ENCODE results near the gene PRMT7. TPM values are rescaled to one million over a fixed set of nuclear protein-coding genes. Genes with fewer than 3 reads are reported as not detected.

PRMT7 gene
- total RNA-seq, 1 experiment from 2014 or later = 156 TPM

- DNase-seq = no peak
- Histone ChIP-seq H3K27me3 (replicated peaks; ENCODE audit: control insufficient read depth, insufficient read depth, low read length) (no peaks in the 10 kb centered on the region), H3K4me1 (no peaks in the 10 kb centered on the region), H3K36me3 (ENCODE audit: control insufficient read depth, insufficient read depth, low read length) (no peaks in the 10 kb centered on the region), H3K4me3 (ENCODE audit: low read depth, low read length) (no peak overlapping the region), H3K9me3 (no peaks in the 10 kb centered on the region)
- POLR2A ChIA-PET = no interaction called here
- Mint-ChIP-seq H3K4me1 (ENCODE audit: low read depth, unreplicated experiment) (peaks cover 7% of the 10 kb centered on the region), H3K27me3 (ENCODE audit: insufficient read depth, unreplicated experiment) (no peaks in the 10 kb centered on the region), H3K9me3 (ENCODE audit: unreplicated experiment) (no peaks in the 10 kb centered on the region), H3K36me3 (ENCODE audit: insufficient read depth, unreplicated experiment) (peaks cover 86% of the 10 kb centered on the region), H3K27ac (ENCODE audit: unreplicated experiment) (no peak overlapping the region), H3K4me3 (ENCODE audit: unreplicated experiment) (no peak overlapping the region)
- CTCF ChIA-PET = no interaction called here
- no peak for TF ChIP-seq CTCF (IDR thresholded peaks at IDR 0.05; ENCODE audit: insufficient read depth in 1 of 2, low read depth in 1 of 2, low read length in 1 of 2, severe bottlenecking in 1 of 2, unreplicated experiment in 1 of 2)
- BruUV-seq (replicated peaks) = no TSS peak
- intact Hi-C loops (cut with micrococcal nuclease; ENCODE audit: unreplicated experiment) = no loop called here
Measured at GRCh38 chr16:68361485-68361884, 50.7 kb downstream of the PRMT7 start.

DNA sequence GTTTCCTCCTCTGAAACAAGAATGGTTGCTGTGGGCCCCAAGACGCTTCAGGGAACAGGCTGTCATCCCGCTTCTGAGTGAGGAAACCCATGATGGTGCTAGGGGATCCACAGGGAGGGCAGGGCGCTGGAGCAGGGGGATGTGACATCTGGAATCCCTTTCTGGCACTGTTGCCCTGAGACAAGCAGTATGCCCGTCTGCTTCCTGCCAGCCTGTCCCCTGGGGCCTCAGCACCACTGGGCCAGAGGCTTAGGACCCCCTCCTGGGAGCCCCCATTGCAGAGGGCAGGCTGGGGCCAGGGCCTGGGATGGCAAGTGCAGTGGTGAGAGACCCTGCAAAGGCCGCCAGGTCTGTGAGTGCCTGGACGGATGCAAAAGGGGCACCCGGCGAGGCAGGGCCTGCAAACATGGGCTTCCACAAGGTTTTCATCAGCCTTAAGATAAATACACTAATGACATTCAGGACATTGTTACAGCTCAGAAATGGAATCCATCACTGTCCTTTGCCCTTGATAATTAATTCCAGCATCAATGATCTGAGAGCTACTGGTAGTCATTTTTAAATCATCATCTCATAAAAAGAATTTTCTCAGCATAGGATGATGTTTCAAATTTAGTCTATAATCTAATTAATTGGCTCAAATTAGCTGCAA lies 51.6 kb downstream of the PRMT7 start:
- H3K27me3 Mint-ChIP-seq (ENCODE audit: insufficient read depth, unreplicated experiment) = no peaks in the 10 kb centered on the region
- no peak overlapping the region for H3K4me3 Mint-ChIP-seq (ENCODE audit: unreplicated experiment)
- DNase-seq = no peak
- Histone ChIP-seq H3K4me1 (no peaks in the 10 kb centered on the region), H3K27me3 (replicated peaks; ENCODE audit: control insufficient read depth, insufficient read depth, low read length) (no peaks in the 10 kb centered on the region), H3K9me3 (no peaks in the 10 kb centered on the region), H3K4me3 (ENCODE audit: low read depth, low read length) (no peak overlapping the region), H3K36me3 (ENCODE audit: control insufficient read depth, insufficient read depth, low read length) (no peaks in the 10 kb centered on the region)
- peaks cover 86% of the 10 kb centered on the region for H3K36me3 Mint-ChIP-seq (ENCODE audit: insufficient read depth, unreplicated experiment)
- no peaks in the 10 kb centered on the region for H3K9me3 Mint-ChIP-seq (ENCODE audit: unreplicated experiment)
- H3K27ac Mint-ChIP-seq (ENCODE audit: unreplicated experiment) = no peak overlapping the region
- ChIA-PET CTCF (interaction anchor here (1.5 kb wide), 1 partner anchor 12 kb away, joined by 5 read pairs; no protein-coding TSS in a partner anchor), POLR2A (no interaction called here)
- BruUV-seq (replicated peaks) = no TSS peak
- H3K4me1 Mint-ChIP-seq (ENCODE audit: low read depth, unreplicated experiment) = peaks cover 7% of the 10 kb centered on the region
- intact Hi-C loops (cut with micrococcal nuclease; ENCODE audit: unreplicated experiment) = no loop called here
- TF ChIP-seq CTCF (IDR thresholded peaks at IDR 0.05; ENCODE audit: insufficient read depth in 1 of 2, low read depth in 1 of 2, low read length in 1 of 2, severe bottlenecking in 1 of 2, unreplicated experiment in 1 of 2) = no peak

GRCh38 chr16:68362947-68363657 lies 52.3 kb downstream of the PRMT7 start:
- Histone ChIP-seq H3K4me1 (no peaks in the 10 kb centered on the region), H3K27me3 (replicated peaks; ENCODE audit: control insufficient read depth, insufficient read depth, low read length) (no peaks in the 10 kb centered on the region), H3K36me3 (ENCODE audit: control insufficient read depth, insufficient read depth, low read length) (no peaks in the 10 kb centered on the region), H3K4me3 (ENCODE audit: low read depth, low read length) (no peak overlapping the region), H3K9me3 (no peaks in the 10 kb centered on the region)
- H3K27ac Mint-ChIP-seq (ENCODE audit: unreplicated experiment) = no peak overlapping the region
- intact Hi-C loops (cut with micrococcal nuclease; ENCODE audit: unreplicated experiment) = no loop called here
- no peaks in the 10 kb centered on the region for H3K27me3 Mint-ChIP-seq (ENCODE audit: insufficient read depth, unreplicated experiment)
- TSS peak; percentile 1 for BruUV-seq (replicated peaks)
- H3K4me1 Mint-ChIP-seq (ENCODE audit: low read depth, unreplicated experiment) = peaks cover 9% of the 10 kb centered on the region
- no peak for DNase-seq
- H3K4me3 Mint-ChIP-seq (ENCODE audit: unreplicated experiment) = no peak overlapping the region
- peaks cover 89% of the 10 kb centered on the region for H3K36me3 Mint-ChIP-seq (ENCODE audit: insufficient read depth, unreplicated experiment)
- no peaks in the 10 kb centered on the region for H3K9me3 Mint-ChIP-seq (ENCODE audit: unreplicated experiment)
- ChIA-PET CTCF (interaction anchor here (1.5 to 1.8 kb wide), 2 partner anchors 11 to 101 kb away, joined by 3 to 5 read pairs; no protein-coding TSS in a partner anchor), POLR2A (no interaction called here)
- no peak for TF ChIP-seq CTCF (IDR thresholded peaks at IDR 0.05; ENCODE audit: insufficient read depth in 1 of 2, low read depth in 1 of 2, low read length in 1 of 2, severe bottlenecking in 1 of 2, unreplicated experiment in 1 of 2)

All from Caco-2 (cell line).